K562 (cell line): Measurements from ENCODE around the gene ANKRD11. TPM values are rescaled to one million over a fixed set of nuclear protein-coding genes. Genes with fewer than 3 reads are reported as not detected.

Experiments used
- ATAC-seq: fragments of 200-7000 bp; cut with Tn5 transposase; 3 replicates; pipeline ENCODE4 v1.9.1; 2020; ENCODE audit warnings: moderate library complexity
- BruUV-seq: library from RNA; stranded (reverse); fragments of 400-500 nt; replicated peaks from 2 replicates; lab custom pipeline; 2021; lab: Mats Ljungman, UMichigan
- CTCF ChIA-PET: fragments of 300-600 bp; formaldehyde crosslinking; extraction: SDS; loops from one replicate; lab custom pipeline; 2021; ENCODE audit warnings: low intra/inter-chr PET ratio; lab: Yijun Ruan, JAX
- POLR2A ChIA-PET: fragments of 300-600, 350-650 bp; sonication (Branson Sonifier 250); formaldehyde crosslinking; extraction: SDS; loops from one replicate; lab custom pipeline; 2021; ENCODE audit warnings: antibody characterized with exemption, inconsistent platforms; lab: Yijun Ruan, JAX
- DNase-seq, 4 experiments: peaks; one replicate each; pipeline versions ENCODE4 v3.0.0 to v3.0.0-alpha.2; 2011 to 2018; ENCODE audit warnings: low spot score in 3 of 4, mixed read lengths in 3 of 4; ENCODE audit errors: extremely low read depth in 1 of 4
- FAIRE-seq: peaks from 2 replicates; lab custom pipeline; 2011; peaks lifted over from hg19 to GRCh38; lab: Jason Lieb, UNC
- H2AFZ ChIP-seq: 2 replicates; pipeline ENCODE4 v1.6.0; 2011; ENCODE audit warnings: low read depth, low read length, control low read depth, inconsistent platforms
- H3K27ac ChIP-seq: fragments of 200-600 bp; 3 replicates; pipeline ENCODE4 v1.8.0; 2011; ENCODE audit warnings: low read depth, mild to moderate bottlenecking, control low read depth, inconsistent platforms, low read length, moderate library complexity, mixed read lengths; ENCODE audit errors: extremely low read depth
- H3K27me3 ChIP-seq, 2 experiments: fragments of 300-600 bp in 1 of 2; 2 replicates in 1 of 2; 3 replicates in 1 of 2; pipeline versions ENCODE4 v1.6.0 to v1.8.0; 2011; ENCODE audit warnings: inconsistent platforms in 2 of 2, low read length in 2 of 2, mild to moderate bottlenecking in 1 of 2, mixed read lengths in 1 of 2, moderate library complexity in 1 of 2; ENCODE audit not compliant: control insufficient read depth in 2 of 2, insufficient read depth in 2 of 2
- H3K36me3 ChIP-seq: fragments of 300-600 bp; 3 replicates; pipeline ENCODE4 v1.8.0; 2011; ENCODE audit warnings: mild to moderate bottlenecking, low read length, inconsistent platforms; ENCODE audit not compliant: control insufficient read depth, insufficient read depth
- H3K4me1 ChIP-seq, 2 experiments: fragments of 200-600 bp in 1 of 2; replicated peaks in 1 of 2; 2 replicates in 1 of 2; 3 replicates in 1 of 2; pipeline versions ENCODE4 v1.5.1 to v1.8.0; 2011; ENCODE audit warnings: inconsistent platforms in 2 of 2, low read length in 2 of 2, mild to moderate bottlenecking in 1 of 2, mixed read lengths in 1 of 2, moderate library complexity in 1 of 2; ENCODE audit not compliant: control insufficient read depth in 2 of 2, insufficient read depth in 2 of 2
- H3K4me2 ChIP-seq: 2 replicates; pipeline ENCODE4 v1.6.1; 2011; ENCODE audit warnings: low read length, control low read depth, inconsistent platforms, mixed read lengths; ENCODE audit not compliant: insufficient read depth
- H3K4me3 ChIP-seq: fragments of 200-600 bp; sonication (generic), shearing (Covaris generic); 2 replicates; pipeline ENCODE4 v1.5.1; 2016; ENCODE audit warnings: control low read depth, inconsistent platforms
- H3K79me2 ChIP-seq: fragments of 200-600 bp; 3 replicates; pipeline ENCODE4 v1.8.0; 2011; ENCODE audit warnings: low read length, inconsistent platforms; ENCODE audit not compliant: control insufficient read depth, insufficient read depth
- H3K9ac ChIP-seq, 2 experiments: 2 replicates each; pipeline versions ENCODE4 v1.6.0 to v1.6.1; 2011; ENCODE audit warnings: low read depth in 2 of 2, low read length in 2 of 2, control low read depth in 1 of 2, inconsistent platforms in 1 of 2, mild to moderate bottlenecking in 1 of 2, mixed read lengths in 1 of 2; ENCODE audit not compliant: insufficient read depth in 1 of 2
- H3K9me1 ChIP-seq: one replicate; pipeline ENCODE4 v1.6.0; 2011; ENCODE audit warnings: inconsistent platforms, mild to moderate bottlenecking, low read length, moderate library complexity; ENCODE audit not compliant: control insufficient read depth, insufficient read depth
- H3K9me3 ChIP-seq: replicated peaks from 2 replicates; pipeline ENCODE4 v1.5.1; 2011; ENCODE audit warnings: low read depth, low read length, inconsistent platforms; ENCODE audit not compliant: control insufficient read depth, insufficient read depth
- H4K20me1 ChIP-seq: replicated peaks from 2 replicates; pipeline ENCODE4 v1.6.1; 2011; ENCODE audit warnings: low read length, inconsistent platforms, mixed read lengths; ENCODE audit not compliant: control insufficient read depth, insufficient read depth
- FOXP4 ChIP-seq: sonication (generic); formaldehyde crosslinking; IDR thresholded peaks from 2 replicates; pipeline ENCODE4 v1.8.0; 2022; ENCODE audit warnings: mild to moderate bottlenecking, missing genetic modification reagents, borderline replicate concordance
- HEY1 ChIP-seq: fragments of 250-450 bp; sonication (Bioruptor Pico); IDR thresholded peaks from 2 replicates; pipeline ENCODE4 v1.5.0; 2020; ENCODE audit warnings: mild to moderate bottlenecking, moderate library complexity, borderline replicate concordance
- MAX ChIP-seq: sonication (generic); formaldehyde crosslinking; IDR thresholded peaks from 2 replicates; pipeline ENCODE4 v1.9.0; 2022; ENCODE audit warnings: mild to moderate bottlenecking, missing genetic modification reagents
- POLR2G ChIP-seq: fragments of 200-400 bp; formaldehyde crosslinking; IDR thresholded peaks from 2 replicates; pipeline ENCODE4 v1.6.1; 2017; ENCODE audit warnings: low read depth, mild to moderate bottlenecking, antibody characterized with exemption, low read length, moderate library complexity
- RBM14 ChIP-seq: fragments of 200-400 bp; formaldehyde crosslinking; IDR thresholded peaks from 2 replicates; pipeline ENCODE4 v1.6.1; 2018; ENCODE audit warnings: low read depth, mild to moderate bottlenecking, low read length, moderate library complexity, borderline replicate concordance; ENCODE audit not compliant: insufficient read depth
- WGBS: fragments of 100-300 bp; shearing (Covaris generic); methylation state at CpG from one replicate; pipeline ENCODE4 v1.1.6; 2016; ENCODE audit warnings: low coverage, mixed read lengths; ENCODE audit not compliant: insufficient coverage; ENCODE audit errors: missing lambda C conversion rate; 5-methylcytosine and 5-hydroxymethylcytosine counted together
- in situ Hi-C: fragments of 300-500 bp; cut with MboI; formaldehyde crosslinking; loops from 4 replicates; pipeline ENCODE4 v1.15.0; 2018; ENCODE audit warnings: inconsistent platforms, mixed read lengths
- intact Hi-C: fragments of 100-400 bp; cut with micrococcal nuclease; formaldehyde crosslinking; loops from 2 replicates; pipeline ENCODE4 v1.14.2; 2022
- polyA plus RNA-seq, 8 experiments: library from polyadenylated mRNA; depleted of rRNA in 4 of 8; stranded (reverse) in 5 of 8; unstranded in 3 of 8; fragments of >200 nt; fragmentation: Nextera tagmentation in 2 of 8; fragmentation: Illumina TruSeq in 1 of 8; extraction: Ambion mirVana in 2 of 8; extraction: Trizol in 1 of 8; gene quantifications; 2 replicates each; pipeline versions ENCODE4 v1.2.1 to v1.2.3, GENCODE V29; 2011 to 2014; ENCODE audit warnings: inconsistent platforms in 1 of 8, missing spikeins in 1 of 8
- total RNA-seq, 7 experiments: library from RNA; depleted of rRNA in 6 of 7; stranded (reverse); fragments of >200 nt in 6 of 7; fragmentation: Illumina TruSeq in 2 of 7; extraction: Trizol in 2 of 7; gene quantifications; 2 replicates each; pipeline versions ENCODE4 v1.2.1 to v1.2.3, GENCODE V29; 2011 to 2021; ENCODE audit warnings: low replicate concordance in 1 of 7

The ANKRD11 gene
- total and polyA plus RNA-seq, 9 of the 15 experiments (the other 6 are each of a cell fraction or from before 2014, with no cell fraction given) = 4.7 to 126 (median 31.7) TPM

- POLR2A ChIA-PET = interaction anchor here (0.7 to 0.8 kb wide), 2 partner anchors 23 to 136 kb away, joined by 3 read pairs; no protein-coding TSS in a partner anchor
- FAIRE-seq (no peak), ATAC-seq (no peak)
- in situ Hi-C loops (no loop called here), intact Hi-C loops (no loop called here)
- Histone ChIP-seq H3K27ac (no peak overlapping the region), H3K27me3 (no peaks in the 10 kb centered on the region), H2AFZ (no peak overlapping the region), H3K4me3 (no peak overlapping the region), H3K9me1 (peaks cover 4% of the 10 kb centered on the region), H3K9me3 (no peaks in the 10 kb centered on the region), H3K36me3 (peaks cover 17% of the 10 kb centered on the region; the same call in 2 of the 3 replicates), H3K79me2 (peaks cover 100% of the 10 kb centered on the region)
- no TSS peak for BruUV-seq
- TF ChIP-seq HEY1 (CRISPR knock-in tag) (no peak), RBM14 (no peak), FOXP4 (CRISPR knock-in tag) (no peak), MAX (CRISPR knock-in tag) (0 out of 2 replicates have a peak, but pooled peaks have one; percentile 12), POLR2G (0 out of 2 replicates have a peak, but pooled peaks have one; percentile 23)
- TF ChIP-seq, all 486 proteins: peak for 2
- 90% methylated on average over 19 of the region's 20 CpGs for WGBS
- Histone ChIP-seq H3K4me2 (no peak overlapping the region), H3K4me1 (peaks cover 3 to 26% of the 10 kb centered on the region in 2 experiments; a peak in 4 of 5 replicates), H3K9ac (peak overlapping the region in 1 of 2 experiments; percentile 70; a peak in 1 of 4 replicates), H4K20me1 (peaks cover 55% of the 10 kb centered on the region)
- no peak for DNase-seq
- CTCF ChIA-PET = no interaction called here
Observed at GRCh38 chr16:89344846-89345611, 145.3 kb downstream of the ANKRD11 start.
